Measurements from ENCODE around the gene NFIC. TPM values are rescaled to one million over a fixed set of nuclear protein-coding genes. Genes with fewer than 3 reads are reported as not detected.

The NFIC gene
- polyA plus RNA-seq, 1 donor from 2014 or later: 0.24 TPM

- H3K9me3 ChIP-seq (ENCODE audit: low read length): no peaks in the 10 kb centered on the region
- TF ChIP-seq RAD21 (conservative IDR thresholded peaks at IDR 0.05) (no peak), EZH2 (IDR thresholded peaks at IDR 0.05; ENCODE audit: borderline replicate concordance, insufficient read depth, low read length, poor library complexity, severe bottlenecking) (no peak), POLR2AphosphoS5 (IDR thresholded peaks at IDR 0.05) (no peak), TAF1 (IDR thresholded peaks at IDR 0.05; ENCODE audit: low read depth) (no peak), CTCF (IDR thresholded peaks at IDR 0.05; ENCODE audit: poor library complexity, severe bottlenecking) (no peak), MXI1 (conservative IDR thresholded peaks at IDR 0.05; ENCODE audit: poor library complexity, severe bottlenecking) (no peak), EP300 (conservative IDR thresholded peaks at IDR 0.05; ENCODE audit: poor library complexity, severe bottlenecking) (no peak)
- TF ChIP-seq, protein P1, sequence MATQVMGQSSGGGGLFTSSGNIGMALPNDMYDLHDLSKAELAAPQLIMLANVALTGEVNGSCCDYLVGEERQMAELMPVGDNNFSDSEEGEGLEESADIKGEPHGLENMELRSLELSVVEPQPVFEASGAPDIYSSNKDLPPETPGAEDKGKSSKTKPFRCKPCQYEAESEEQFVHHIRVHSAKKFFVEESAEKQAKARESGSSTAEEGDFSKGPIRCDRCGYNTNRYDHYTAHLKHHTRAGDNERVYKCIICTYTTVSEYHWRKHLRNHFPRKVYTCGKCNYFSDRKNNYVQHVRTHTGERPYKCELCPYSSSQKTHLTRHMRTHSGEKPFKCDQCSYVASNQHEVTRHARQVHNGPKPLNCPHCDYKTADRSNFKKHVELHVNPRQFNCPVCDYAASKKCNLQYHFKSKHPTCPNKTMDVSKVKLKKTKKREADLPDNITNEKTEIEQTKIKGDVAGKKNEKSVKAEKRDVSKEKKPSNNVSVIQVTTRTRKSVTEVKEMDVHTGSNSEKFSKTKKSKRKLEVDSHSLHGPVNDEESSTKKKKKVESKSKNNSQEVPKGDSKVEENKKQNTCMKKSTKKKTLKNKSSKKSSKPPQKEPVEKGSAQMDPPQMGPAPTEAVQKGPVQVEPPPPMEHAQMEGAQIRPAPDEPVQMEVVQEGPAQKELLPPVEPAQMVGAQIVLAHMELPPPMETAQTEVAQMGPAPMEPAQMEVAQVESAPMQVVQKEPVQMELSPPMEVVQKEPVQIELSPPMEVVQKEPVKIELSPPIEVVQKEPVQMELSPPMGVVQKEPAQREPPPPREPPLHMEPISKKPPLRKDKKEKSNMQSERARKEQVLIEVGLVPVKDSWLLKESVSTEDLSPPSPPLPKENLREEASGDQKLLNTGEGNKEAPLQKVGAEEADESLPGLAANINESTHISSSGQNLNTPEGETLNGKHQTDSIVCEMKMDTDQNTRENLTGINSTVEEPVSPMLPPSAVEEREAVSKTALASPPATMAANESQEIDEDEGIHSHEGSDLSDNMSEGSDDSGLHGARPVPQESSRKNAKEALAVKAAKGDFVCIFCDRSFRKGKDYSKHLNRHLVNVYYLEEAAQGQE (IDR thresholded peaks at IDR 0.05; ENCODE audit: borderline replicate concordance): no peak
- H3K4me3 ChIP-seq (ENCODE audit: low read length): no peak overlapping the region
- H3K4me2 ChIP-seq (ENCODE audit: low read length): no peak overlapping the region
- H3F3A ChIP-seq (ENCODE audit: insufficient read depth, low read length, poor library complexity, severe bottlenecking): no peaks in the 10 kb centered on the region
- H3K79me2 ChIP-seq (replicated peaks; ENCODE audit: insufficient read depth, low read length): no peaks in the 10 kb centered on the region
- no peak overlapping the region for H2AFZ ChIP-seq (ENCODE audit: low read depth, low read length)
- no peaks in the 10 kb centered on the region for H3K9me2 ChIP-seq (ENCODE audit: insufficient read depth, low read length)
- H3K36me3 ChIP-seq (ENCODE audit: insufficient read depth, low read length): no peaks in the 10 kb centered on the region
- H3K27ac ChIP-seq (ENCODE audit: low read length): no peak overlapping the region
- H3K9ac ChIP-seq (ENCODE audit: low read length): no peak overlapping the region
- H4K20me1 ChIP-seq (ENCODE audit: insufficient read depth): peaks cover 8% of the 10 kb centered on the region
- H3K27me3 ChIP-seq (ENCODE audit: insufficient read depth, low read depth, low read length): peaks cover 86% of the 10 kb centered on the region
Measured at GRCh38 chr19:3363841-3364500, 2.4 kb upstream of the NFIC start.

DNA sequence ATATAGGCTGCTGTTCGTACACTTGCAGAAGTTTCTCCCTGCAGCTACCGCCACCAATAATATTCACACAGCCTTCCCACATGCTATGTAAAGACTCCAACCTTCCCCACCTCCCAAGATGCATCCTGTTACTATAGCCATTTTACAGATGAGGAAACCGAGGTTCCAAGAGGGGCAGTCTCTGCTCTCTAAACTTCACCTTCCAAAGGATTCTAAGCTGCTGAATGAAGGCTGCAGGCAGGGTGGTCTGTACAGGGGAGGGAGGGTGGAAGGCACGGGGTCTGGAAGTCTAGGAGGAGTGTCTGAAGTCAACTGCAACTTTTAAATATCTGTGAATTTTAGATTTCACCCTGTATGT lies 1.9 kb upstream of the NFIC start:
- no peak overlapping the region for H3K4me3 ChIP-seq (ENCODE audit: low read length)

More for the DNA sequence above, 1.9 kb upstream of the NFIC start:
- no peaks in the 10 kb centered on the region for H3K36me3 ChIP-seq (ENCODE audit: insufficient read depth, low read length)
- no peak overlapping the region for H3K9ac ChIP-seq (ENCODE audit: low read length)
- no peaks in the 10 kb centered on the region for H3K79me2 ChIP-seq (replicated peaks; ENCODE audit: insufficient read depth, low read length)
- TF ChIP-seq EP300 (conservative IDR thresholded peaks at IDR 0.05; ENCODE audit: poor library complexity, severe bottlenecking) (no peak), SMC3 (conservative IDR thresholded peaks at IDR 0.05; ENCODE audit: poor library complexity) (no peak), EZH2 (IDR thresholded peaks at IDR 0.05; ENCODE audit: borderline replicate concordance, insufficient read depth, low read length, poor library complexity, severe bottlenecking) (no peak), RAD21 (conservative IDR thresholded peaks at IDR 0.05) (no peak)
- peaks cover 90% of the 10 kb centered on the region for H3K27me3 ChIP-seq (ENCODE audit: insufficient read depth, low read depth, low read length)
- peaks cover 11% of the 10 kb centered on the region for H4K20me1 ChIP-seq (ENCODE audit: insufficient read depth)
- H3K4me2 ChIP-seq (ENCODE audit: low read length): no peak overlapping the region
- H3K9me3 ChIP-seq (ENCODE audit: low read length): no peaks in the 10 kb centered on the region
- H3K9me2 ChIP-seq (ENCODE audit: insufficient read depth, low read length): no peaks in the 10 kb centered on the region
- H3K27ac ChIP-seq (ENCODE audit: low read length): no peak overlapping the region
- no peak overlapping the region for H2AFZ ChIP-seq (ENCODE audit: low read depth, low read length)
- no peaks in the 10 kb centered on the region for H3F3A ChIP-seq (ENCODE audit: insufficient read depth, low read length, poor library complexity, severe bottlenecking)
